HCT116 (cell line): ENCODE results near the gene SPHK1. TPM values are rescaled to one million over a fixed set of nuclear protein-coding genes. Genes with fewer than 3 reads are reported as not detected.

Experiments used
- ATAC-seq: fragments of 200-7000 bp; cut with Tn5 transposase; 2 replicates; pipeline ENCODE4 v1.9.1; 2020; ENCODE audit warnings: mild to moderate bottlenecking, moderate library complexity
- BruUV-seq: library from RNA; stranded (reverse); fragments of 400-500 nt; replicated peaks from 2 replicates; lab custom pipeline; 2021; lab: Mats Ljungman, UMichigan
- CTCF ChIA-PET: fragments of 300-600 bp; sonication (Branson Sonifier 250); formaldehyde crosslinking; loops from one replicate; lab custom pipeline; 2021; ENCODE audit warnings: antibody characterized with exemption; lab: Charles Lee
- POLR2A ChIA-PET: fragments of 300-600, 350-600 bp; sonication (Branson Sonifier 250); formaldehyde crosslinking; loops from one replicate; lab custom pipeline; 2021; ENCODE audit warnings: antibody characterized with exemption; lab: Charles Lee
- RAD21 ChIA-PET, 2 experiments: fragments of 300-600 bp; sonication (Branson Sonifier 250); formaldehyde crosslinking; loops; one replicate each; lab custom pipeline; 2023; ENCODE audit warnings: low total read pairs in 2 of 2; ENCODE audit not compliant: uncharacterized antibody in 2 of 2, unreplicated experiment in 2 of 2, low non-redundant PET in 1 of 2; lab: Charles Lee
- DNase-seq: peaks from one replicate; pipeline ENCODE4 v3.0.0-alpha.2; 2010; ENCODE audit warnings: low read depth, low spot score
- H2AFZ ChIP-seq: fragments of 200-600 bp; shearing (Covaris generic), sonication (generic); 2 replicates; pipeline ENCODE4 v1.6.1; 2017; ENCODE audit warnings: low read depth, mixed run types, mixed read lengths, antibody characterized with exemption, low read length; ENCODE audit not compliant: poor library complexity, severe bottlenecking
- H3K27ac ChIP-seq: 2 replicates; pipeline ENCODE4 v1.5.1; 2012; ENCODE audit warnings: low read depth, low read length
- H3K27me3 ChIP-seq: fragments of 200-600 bp; sonication (generic); 2 replicates; pipeline ENCODE4 v1.6.1; 2016; ENCODE audit warnings: mixed run types, low read length, mixed read lengths; ENCODE audit not compliant: insufficient read depth
- H3K36me3 ChIP-seq, 2 experiments: fragments of 200-500 bp in 1 of 2; fragments of 200-600 bp in 1 of 2; sonication (Bioruptor generic) in 1 of 2; sonication (generic) in 1 of 2; 2 replicates each; pipeline versions ENCODE4 v1.5.1 to v1.6.1; 2014 to 2016; ENCODE audit warnings: low read length in 2 of 2, inconsistent platforms in 1 of 2, mixed read lengths in 1 of 2, mixed run types in 1 of 2; ENCODE audit not compliant: insufficient read depth in 2 of 2, control insufficient read depth in 1 of 2
- H3K4me1 ChIP-seq, 2 experiments: fragments of 200-600 bp in 1 of 2; sonication (generic) in 1 of 2; 2 replicates each; pipeline versions ENCODE4 v1.5.1 to v1.6.1; 2012 to 2017; ENCODE audit warnings: low read length in 2 of 2, inconsistent platforms in 1 of 2, mild to moderate bottlenecking in 1 of 2, mixed read lengths in 1 of 2, mixed run types in 1 of 2, moderate library complexity in 1 of 2; ENCODE audit not compliant: insufficient read depth in 2 of 2, control insufficient read depth in 1 of 2
- H3K4me2 ChIP-seq: fragments of 200-600 bp; sonication (generic); 2 replicates; pipeline ENCODE4 v1.6.1; 2017; ENCODE audit warnings: mixed run types, low read length, mixed read lengths
- H3K4me3 ChIP-seq, 2 experiments: fragments of 200-600 bp in 1 of 2; sonication (generic) in 1 of 2; replicated peaks in 1 of 2; 2 replicates each; pipeline ENCODE4 v1.5.1; 2011 to 2016; ENCODE audit warnings: low read length in 2 of 2, control low read depth in 1 of 2, low read depth in 1 of 2, mild to moderate bottlenecking in 1 of 2, mixed read lengths in 1 of 2, mixed run types in 1 of 2
- H3K79me2 ChIP-seq: fragments of 200-600 bp; sonication (generic); 2 replicates; pipeline ENCODE4 v1.6.1; 2017; ENCODE audit warnings: mild to moderate bottlenecking, mixed run types, low read length, moderate library complexity, mixed read lengths; ENCODE audit not compliant: insufficient read depth
- H3K9ac ChIP-seq: fragments of 200-600 bp; sonication (generic); 2 replicates; pipeline ENCODE4 v1.6.1; 2016; ENCODE audit warnings: low read length, mixed read lengths
- H3K9me2 ChIP-seq: fragments of 200-600 bp; sonication (generic), shearing (Covaris generic); 2 replicates; pipeline ENCODE4 v1.6.1; 2017; ENCODE audit warnings: mixed run types, mild to moderate bottlenecking, moderate library complexity; ENCODE audit not compliant: insufficient read depth
- H3K9me3 ChIP-seq, 2 experiments: fragments of 200-500 bp in 1 of 2; fragments of 200-600 bp in 1 of 2; sonication (Bioruptor generic) in 1 of 2; sonication (generic) in 1 of 2; 2 replicates each; pipeline ENCODE4 v1.6.1; 2014 to 2017; ENCODE audit warnings: low read length in 2 of 2, mixed read lengths in 2 of 2, inconsistent platforms in 1 of 2, low read depth in 1 of 2, mild to moderate bottlenecking in 1 of 2, mixed run types in 1 of 2, moderate library complexity in 1 of 2; ENCODE audit not compliant: control insufficient read depth in 1 of 2, insufficient read depth in 1 of 2
- H4K20me1 ChIP-seq: fragments of 200-600 bp; sonication (generic), shearing (Covaris generic); 2 replicates; pipeline ENCODE4 v1.6.1; 2017; ENCODE audit warnings: mixed run types, mild to moderate bottlenecking, moderate library complexity; ENCODE audit not compliant: insufficient read depth
- CEBPB ChIP-seq: IDR thresholded peaks from 2 replicates; pipeline ENCODE4 v1.6.1; 2012; ENCODE audit warnings: low read depth
- EGR1 ChIP-seq: IDR thresholded peaks from 2 replicates; pipeline ENCODE4 v1.6.1; 2012; ENCODE audit warnings: low read depth
- ELF1 ChIP-seq: IDR thresholded peaks from 2 replicates; pipeline ENCODE4 v1.6.1; 2012; ENCODE audit warnings: low read depth, borderline replicate concordance
- EZH2 ChIP-seq: fragments of 200-600 bp; sonication (generic); IDR thresholded peaks from 2 replicates; pipeline ENCODE4 v1.6.1; 2017; ENCODE audit warnings: antibody characterized with exemption, mixed run types
- EZH2phosphoT487 ChIP-seq: fragments of 200-600 bp; IDR thresholded peaks from 2 replicates; pipeline ENCODE4 v1.6.1; 2018; ENCODE audit warnings: antibody characterized with exemption, borderline replicate concordance
- SP1 ChIP-seq: IDR thresholded peaks from 2 replicates; pipeline ENCODE4 v1.6.1; 2012; ENCODE audit warnings: low read depth
- YY1 ChIP-seq: IDR thresholded peaks from 2 replicates; pipeline ENCODE4 v1.6.1; 2011; ENCODE audit warnings: low read length, low read depth, moderate library complexity, mild to moderate bottlenecking; ENCODE audit not compliant: insufficient replicate concordance; ENCODE audit errors: extremely low read depth
- ZFX ChIP-seq: fragments of 450-650 bp; IDR thresholded peaks from 2 replicates; pipeline ENCODE4 v1.6.1; 2017
- ZNF274 ChIP-seq: fragments of 200-500 bp; sonication (Bioruptor generic); IDR thresholded peaks from 2 replicates; pipeline ENCODE4 v1.6.1; 2014; ENCODE audit warnings: mild to moderate bottlenecking, low read depth, low read length, inconsistent platforms
- intact Hi-C: fragments of 100-400 bp; cut with micrococcal nuclease; formaldehyde crosslinking; loops from 2 replicates; pipeline ENCODE4 v1.10.0; 2022
- total RNA-seq: library from RNA; stranded (reverse); gene quantifications from one replicate; pipeline ENCODE4 v1.2.1, GENCODE V29; 2021; ENCODE audit not compliant: unreplicated experiment
- TF ChIP-seq, protein P1 (sequence below), 3 experiments: fragments of 200-600 bp in 1 of 3; sonication (generic) in 1 of 3; IDR thresholded peaks in 2 of 3; conservative IDR thresholded peaks in 1 of 3; 2 replicates each; pipeline ENCODE4 v1.5.1; 2012 to 2017; ENCODE audit warnings: low read depth in 2 of 3, low read length in 2 of 3, antibody characterized with exemption in 1 of 3, borderline replicate concordance in 1 of 3, control low read depth in 1 of 3, mild to moderate bottlenecking in 1 of 3, mixed read lengths in 1 of 3, mixed run types in 1 of 3, moderate library complexity in 1 of 3; ENCODE audit not compliant: insufficient read depth in 1 of 3

Gene SPHK1
- total RNA-seq, 1 experiment from 2014 or later = 4.6 TPM

DNA sequence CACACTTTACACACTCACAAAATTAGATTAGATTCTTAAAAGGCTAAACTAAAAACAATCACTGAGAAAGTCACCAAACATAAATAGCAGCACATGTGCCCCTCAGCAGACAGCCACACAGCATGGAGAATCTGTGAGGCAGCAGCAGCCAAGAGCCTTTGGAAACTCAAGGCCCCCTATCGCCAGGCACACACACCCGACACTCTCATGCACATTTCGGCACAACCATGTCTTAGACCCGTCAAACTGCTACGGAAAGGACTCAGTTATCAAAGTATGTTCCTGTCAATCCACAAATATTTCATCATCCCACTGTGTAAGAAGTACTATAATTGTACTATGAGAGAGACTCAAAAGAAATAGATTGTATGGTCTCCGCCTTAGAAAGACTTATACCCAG is 47.6 kb downstream of the SPHK1 start:
- H3K27ac ChIP-seq = no peak overlapping the region
- H3K79me2 ChIP-seq = peaks cover 95% of the 10 kb centered on the region
- no peaks in the 10 kb centered on the region for H3K36me3 ChIP-seq
- POLR2A ChIA-PET = no interaction called here
- peaks cover 23% of the 10 kb centered on the region; the same call in 1 of the 2 replicates for H4K20me1 ChIP-seq
- H3K4me2 ChIP-seq = no peak overlapping the region
- no peak for TF ChIP-seq CEBPB
- no peak for TF ChIP-seq ZNF274
- no peak for TF ChIP-seq EZH2phosphoT487
- no peak for TF ChIP-seq YY1
- no peak for TF ChIP-seq ZFX
- TF ChIP-seq SP1 = no peak
- no peak for TF ChIP-seq ELF1
- no peak for TF ChIP-seq EZH2
- CTCF ChIA-PET = no interaction called here
- BruUV-seq = no TSS peak
- no peaks in the 10 kb centered on the region for H3K27me3 ChIP-seq
- no peaks in the 10 kb centered on the region for H3K9me3 ChIP-seq
- DNase-seq (no peak), ATAC-seq (no peak)
- intact Hi-C loops = no loop called here
- H3K9me2 ChIP-seq = no peaks in the 10 kb centered on the region
- RAD21 ChIA-PET = no interaction called here
- H2AFZ ChIP-seq = no peak overlapping the region
- H3K4me3 ChIP-seq = no peak overlapping the region
- peaks cover 0 to 11% of the 10 kb centered on the region in 2 experiments; a peak in 1 of 4 replicates for H3K4me1 ChIP-seq
- H3K9ac ChIP-seq = no peak overlapping the region

DNA sequence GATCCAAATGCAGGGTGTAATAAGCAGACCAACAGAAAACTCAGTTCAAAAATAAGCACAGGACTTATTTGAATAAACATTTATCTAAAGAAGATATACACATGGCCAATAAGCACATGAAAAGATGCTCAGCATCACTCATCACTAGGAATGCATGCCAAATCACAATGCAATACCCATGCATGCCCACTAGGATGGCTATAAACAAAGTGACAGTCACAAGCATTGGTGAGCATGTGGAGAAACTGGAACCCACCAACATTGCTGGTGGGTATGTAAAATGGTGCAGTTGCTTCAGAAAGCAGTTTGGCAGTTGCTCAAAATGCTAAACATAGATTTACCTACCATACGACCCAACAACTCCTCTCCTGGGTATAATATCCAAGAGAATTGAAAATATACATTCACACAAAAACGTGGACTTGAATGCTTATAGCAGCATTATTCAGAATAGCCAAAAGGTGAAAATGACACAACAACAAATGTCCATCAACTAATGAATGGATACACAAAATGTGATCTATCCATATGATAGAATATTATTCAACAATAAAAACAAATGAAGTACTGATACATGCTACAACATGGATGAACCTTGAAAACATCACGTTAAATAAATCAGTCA is 48.4 kb downstream of the SPHK1 start:
- DNase-seq = peak; percentile 28
- BruUV-seq = no TSS peak
- Histone ChIP-seq H3K4me1 (peaks cover 0 to 11% of the 10 kb centered on the region in 2 experiments; a peak in 1 of 4 replicates), H3K36me3 (no peaks in the 10 kb centered on the region), H3K9ac (no peak overlapping the region), H3K4me3 (no peak overlapping the region), H4K20me1 (peaks cover 23% of the 10 kb centered on the region; the same call in 1 of the 2 replicates), H3K4me2 (no peak overlapping the region), H3K9me2 (no peaks in the 10 kb centered on the region), H3K27me3 (no peaks in the 10 kb centered on the region), H3K79me2 (peaks cover 93% of the 10 kb centered on the region), H3K9me3 (no peaks in the 10 kb centered on the region), H2AFZ (no peak overlapping the region), H3K27ac (no peak overlapping the region)
- intact Hi-C loops = no loop called here
- peak; percentile 89 for ATAC-seq
- ChIA-PET RAD21 (no interaction called here), CTCF (no interaction called here), POLR2A (no interaction called here)
- no peak for TF ChIP-seq EGR1
- TF ChIP-seq, protein P1, sequence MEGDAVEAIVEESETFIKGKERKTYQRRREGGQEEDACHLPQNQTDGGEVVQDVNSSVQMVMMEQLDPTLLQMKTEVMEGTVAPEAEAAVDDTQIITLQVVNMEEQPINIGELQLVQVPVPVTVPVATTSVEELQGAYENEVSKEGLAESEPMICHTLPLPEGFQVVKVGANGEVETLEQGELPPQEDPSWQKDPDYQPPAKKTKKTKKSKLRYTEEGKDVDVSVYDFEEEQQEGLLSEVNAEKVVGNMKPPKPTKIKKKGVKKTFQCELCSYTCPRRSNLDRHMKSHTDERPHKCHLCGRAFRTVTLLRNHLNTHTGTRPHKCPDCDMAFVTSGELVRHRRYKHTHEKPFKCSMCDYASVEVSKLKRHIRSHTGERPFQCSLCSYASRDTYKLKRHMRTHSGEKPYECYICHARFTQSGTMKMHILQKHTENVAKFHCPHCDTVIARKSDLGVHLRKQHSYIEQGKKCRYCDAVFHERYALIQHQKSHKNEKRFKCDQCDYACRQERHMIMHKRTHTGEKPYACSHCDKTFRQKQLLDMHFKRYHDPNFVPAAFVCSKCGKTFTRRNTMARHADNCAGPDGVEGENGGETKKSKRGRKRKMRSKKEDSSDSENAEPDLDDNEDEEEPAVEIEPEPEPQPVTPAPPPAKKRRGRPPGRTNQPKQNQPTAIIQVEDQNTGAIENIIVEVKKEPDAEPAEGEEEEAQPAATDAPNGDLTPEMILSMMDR (IDR thresholded peaks at IDR 0.05 in 2 of 3, conservative IDR thresholded peaks at IDR 0.05 in 1 of 3; ENCODE audit: borderline replicate concordance in 1 of 3, insufficient read depth in 1 of 3, low read depth in 2 of 3, low read length in 2 of 3) = peak in 2 of 3 experiments; percentile 73 to 76; a peak in 4 of 6 replicates
